ENCODE data around the gene FYTTD1.

GRCh38 chr3:197829397-197830045, 79.8 kb downstream of the FYTTD1 start:
- TF ChIP-seq LEF1 (IDR thresholded peaks at IDR 0.05; ENCODE audit: borderline replicate concordance), result no peak
- no peak for TF ChIP-seq FOXA1 (IDR thresholded peaks at IDR 0.05)
- TF ChIP-seq BHLHE40 (IDR thresholded peaks at IDR 0.05; ENCODE audit: borderline replicate concordance), result no peak
- no peak for TF ChIP-seq SUZ12 (IDR thresholded peaks at IDR 0.05)
- no peak for TF ChIP-seq FOXM1 (IDR thresholded peaks at IDR 0.05; ENCODE audit: borderline replicate concordance)
- no peak for TF ChIP-seq SP1 (IDR thresholded peaks at IDR 0.05)
- TF ChIP-seq ARNT (IDR thresholded peaks at IDR 0.05), result no peak
- TF ChIP-seq PKNOX1 (IDR thresholded peaks at IDR 0.05), result no peak
- TF ChIP-seq NFRKB (IDR thresholded peaks at IDR 0.05), result no peak
- no peak for TF ChIP-seq L3MBTL2 (conservative IDR thresholded peaks at IDR 0.05)
- no peak for TF ChIP-seq CTBP1 (IDR thresholded peaks at IDR 0.05; ENCODE audit: borderline replicate concordance)
- TF ChIP-seq ELF4 (IDR thresholded peaks at IDR 0.05), result no peak
- no peak for TF ChIP-seq HDGF (IDR thresholded peaks at IDR 0.05; ENCODE audit: borderline replicate concordance)
- TF ChIP-seq ZNF384 (IDR thresholded peaks at IDR 0.05), result no peak
